ENCODE data around the gene MIA2.
"Not testable (repeated sequence)": the region's sequence is repeated elsewhere in the genome, so short reads cannot be mapped to it uniquely, and the experiment has no call there.

MIA2 gene

GRCh38 chr14:39351708-39352107 is 118.0 kb downstream of the MIA2 start:
- no peak for DNase-seq

- DNase-seq = not testable (repeated sequence)
Observed at GRCh38 chr14:39359069-39359468, 125.4 kb downstream of the MIA2 start.

- no peak for DNase-seq
Observed at GRCh38 chr14:39360316-39360715, 126.6 kb downstream of the MIA2 start.

DNA sequence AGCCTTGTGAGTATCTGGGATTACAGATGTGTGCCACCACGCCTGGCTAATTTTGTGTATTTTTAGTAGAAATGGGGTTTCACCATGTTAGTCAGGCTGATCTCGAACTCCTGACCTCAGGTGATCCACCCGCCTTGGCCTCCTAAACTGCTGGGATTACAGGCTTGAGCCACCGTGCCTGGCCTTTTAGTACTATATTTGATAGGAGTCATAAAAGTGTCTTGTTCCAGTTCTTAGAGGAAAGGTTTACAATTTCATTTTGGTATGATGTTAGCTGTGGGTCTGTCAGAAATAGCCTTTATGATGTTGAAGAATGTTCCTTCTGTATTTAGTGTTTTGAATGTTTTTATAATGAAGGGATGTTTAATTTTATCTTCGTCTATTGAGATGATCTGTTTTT is 127.8 kb downstream of the MIA2 start:
- DNase-seq = not testable (repeated sequence)

- DNase-seq = no peak
Observed at GRCh38 chr14:39364509-39364908, 130.8 kb downstream of the MIA2 start.

DNA sequence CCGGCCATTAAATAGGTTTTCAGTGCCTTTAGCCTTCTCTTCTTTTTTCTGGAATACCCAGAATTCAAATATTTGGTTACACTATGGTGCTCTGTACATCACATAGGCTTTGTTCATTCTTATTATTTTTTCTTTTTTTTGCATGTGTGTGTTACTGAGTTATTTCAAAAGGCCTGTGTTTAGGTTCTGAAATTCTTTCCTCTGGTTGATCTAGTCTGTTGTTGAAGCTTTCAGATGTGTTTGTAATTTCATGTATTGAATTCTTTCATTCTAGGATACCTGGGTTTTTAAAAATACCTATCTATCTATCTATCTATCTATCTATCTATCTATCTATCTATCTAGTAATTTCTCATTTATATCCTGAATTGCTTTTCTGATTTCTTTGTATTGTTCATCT is 131.6 kb downstream of the MIA2 start:
- DNase-seq = no peak

GRCh38 chr14:39366460-39367386 is 133.0 kb downstream of the MIA2 start:
- no peak for DNase-seq

- no peak for DNase-seq
Observed at GRCh38 chr14:39367387-39367751, 133.7 kb downstream of the MIA2 start.

- peak; percentile 76 for DNase-seq
Observed at GRCh38 chr14:39368261-39368959, 134.7 kb downstream of the MIA2 start.

GRCh38 chr14:39369029-39369428 is 135.3 kb downstream of the MIA2 start:
- DNase-seq = no peak

- DNase-seq = no peak
Observed at GRCh38 chr14:39370415-39370814, 136.7 kb downstream of the MIA2 start.

- no peak for DNase-seq
Observed at GRCh38 chr14:39372656-39373055, 138.9 kb downstream of the MIA2 start.

DNA sequence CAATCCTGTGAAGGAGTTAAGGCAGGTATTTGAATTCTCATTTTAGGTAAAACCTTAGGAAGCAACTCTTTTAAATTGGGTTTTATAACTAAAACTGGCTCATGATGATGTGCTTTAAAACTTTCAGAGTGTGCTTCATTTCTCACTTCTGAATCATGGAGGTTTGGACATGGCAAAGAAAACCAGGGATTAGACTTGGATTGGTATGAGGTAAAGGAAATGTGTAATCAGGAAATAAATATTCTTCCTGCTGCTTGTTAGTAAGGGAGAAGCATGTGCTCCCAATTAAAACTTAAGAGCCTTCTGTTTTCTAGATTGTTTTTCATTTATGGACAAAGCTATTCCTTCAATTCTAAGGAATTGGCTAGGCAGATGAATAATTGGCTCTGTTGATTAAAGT is 141.1 kb downstream of the MIA2 start:
- no peak for DNase-seq

DNA sequence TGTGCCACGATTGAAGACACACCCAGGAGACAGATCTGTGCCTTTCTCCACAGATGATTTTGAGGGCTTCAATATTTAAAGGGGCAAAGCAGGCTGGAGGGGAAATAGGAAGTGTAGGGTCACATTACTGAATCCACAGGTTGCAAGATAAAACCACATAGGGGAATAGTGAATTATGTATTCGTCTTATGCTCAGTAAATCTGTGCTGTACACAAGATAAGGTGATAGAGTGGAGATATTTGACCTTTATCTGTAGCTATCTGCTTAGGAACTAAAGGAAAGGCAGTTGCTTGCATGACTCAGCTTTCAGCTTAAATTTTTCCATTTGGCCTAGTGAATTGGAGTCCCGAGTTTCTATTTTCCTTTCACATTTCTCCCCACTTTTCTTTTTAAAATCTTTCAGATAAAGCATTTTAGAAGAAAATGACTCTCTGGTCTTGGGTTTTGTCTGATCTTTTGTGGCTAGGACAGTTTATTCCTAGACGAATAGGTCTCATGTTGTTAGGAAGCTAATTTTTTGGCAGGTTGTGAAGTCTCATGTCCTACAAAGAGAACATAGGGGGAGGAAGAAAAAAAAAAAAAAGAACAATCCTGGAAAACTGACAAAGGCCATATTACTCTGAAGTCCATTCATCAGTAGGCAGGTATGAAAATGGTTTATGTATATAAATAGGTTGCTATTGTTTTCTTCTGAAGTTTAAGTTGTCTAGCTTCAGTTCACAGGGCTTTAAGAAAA is 143.1 kb downstream of the MIA2 start:
- DNase-seq = peak; percentile 8

DNA sequence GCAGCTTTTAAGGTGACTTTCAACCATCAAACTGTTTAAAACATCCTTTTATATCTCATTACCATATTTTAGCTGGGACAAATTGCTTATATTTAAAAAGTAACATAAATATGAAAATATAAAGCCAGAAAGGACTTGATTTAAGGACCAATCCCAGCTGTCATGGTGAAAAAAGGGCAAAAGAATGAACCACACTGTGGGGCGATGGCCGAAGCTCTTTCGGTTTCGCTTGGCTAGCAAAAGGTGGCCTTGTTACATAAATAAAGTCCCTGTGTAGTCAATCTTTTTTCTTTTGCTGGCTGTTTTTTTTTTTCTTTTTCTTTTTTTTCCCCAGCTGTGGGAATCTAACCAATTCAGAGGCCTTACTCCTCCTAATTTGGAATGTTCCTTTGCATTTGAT is 147.7 kb downstream of the MIA2 start:
- no peak for DNase-seq

DNA sequence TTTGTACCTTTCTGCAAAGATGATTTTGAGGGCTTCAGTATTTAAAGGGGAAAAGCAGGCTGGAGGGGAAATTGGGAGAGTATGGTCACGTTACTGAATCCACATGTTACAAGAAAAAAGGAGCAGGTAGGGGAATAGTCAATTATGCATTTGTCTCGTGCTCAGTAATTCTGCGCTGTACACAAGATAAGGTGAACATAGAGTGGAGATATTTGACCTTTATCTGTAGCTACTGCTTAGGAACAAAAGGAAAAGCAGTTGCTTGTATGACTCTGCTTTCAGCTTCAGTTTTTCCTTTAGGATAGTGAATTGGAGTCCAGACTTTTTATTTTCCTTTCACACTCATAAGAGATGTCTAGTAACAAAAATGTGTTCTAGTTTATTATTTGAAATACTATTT is 148.7 kb downstream of the MIA2 start:
- DNase-seq = no peak

GRCh38 chr14:39383026-39383660 is 149.4 kb downstream of the MIA2 start:
- DNase-seq = no peak

DNA sequence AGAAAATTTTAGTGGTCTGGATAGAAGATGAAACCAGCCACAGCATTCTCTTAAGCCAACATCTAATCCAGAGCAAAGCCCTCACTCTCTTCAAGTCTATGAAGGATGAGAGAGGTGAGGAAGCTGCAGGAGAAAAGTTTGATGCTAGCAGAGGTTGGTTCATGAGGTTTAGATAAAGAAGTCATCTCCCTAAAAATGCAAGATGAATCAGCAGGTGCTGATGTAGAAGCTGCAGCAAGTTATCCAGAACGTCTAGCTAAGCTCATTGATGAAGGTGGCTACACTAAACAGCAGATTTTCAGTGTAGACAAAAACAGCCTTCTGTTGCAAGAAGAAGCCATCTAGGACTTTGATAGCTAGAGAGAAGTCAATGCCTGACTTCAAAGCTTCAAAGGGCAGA is 150.0 kb downstream of the MIA2 start:
- no peak for DNase-seq

GRCh38 chr14:39384177-39384576 is 150.5 kb downstream of the MIA2 start:
- DNase-seq = no peak

- DNase-seq = no peak
Observed at GRCh38 chr14:39393289-39393688, 159.6 kb downstream of the MIA2 start.

DNA sequence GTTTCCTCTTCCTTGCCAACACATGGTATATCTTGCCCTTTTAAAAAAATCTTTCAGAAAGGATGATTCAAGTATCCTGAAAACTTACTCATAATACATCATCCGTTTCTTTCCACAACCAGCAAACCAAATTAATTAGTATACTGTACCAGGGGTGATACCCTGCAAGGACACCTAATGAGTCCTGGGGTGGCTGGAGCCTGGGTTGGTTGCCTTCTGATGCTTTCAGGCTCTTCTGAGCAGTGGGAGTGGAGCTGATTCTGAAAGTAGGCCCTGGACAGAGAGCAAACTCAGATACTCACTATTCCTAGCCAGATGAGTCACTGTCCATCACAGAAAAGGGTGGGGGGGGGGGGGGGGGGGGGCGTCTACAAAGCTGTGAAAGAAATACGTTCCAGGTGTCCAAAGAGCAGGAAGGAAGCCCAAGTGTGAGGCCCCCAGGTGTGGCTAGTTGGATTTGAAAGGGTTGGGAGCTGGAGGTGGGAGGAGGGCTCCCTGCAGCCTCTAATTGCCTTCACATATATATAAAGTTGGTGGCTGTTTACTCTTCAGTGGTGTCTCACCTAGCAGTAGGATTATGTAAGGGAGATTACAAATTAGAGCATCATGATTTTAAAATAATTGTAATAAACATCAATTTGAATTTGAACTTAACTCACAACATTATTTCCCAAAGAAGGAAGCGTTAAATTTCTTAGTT is 162.0 kb downstream of the MIA2 start:
- DNase-seq = no peak

DNA sequence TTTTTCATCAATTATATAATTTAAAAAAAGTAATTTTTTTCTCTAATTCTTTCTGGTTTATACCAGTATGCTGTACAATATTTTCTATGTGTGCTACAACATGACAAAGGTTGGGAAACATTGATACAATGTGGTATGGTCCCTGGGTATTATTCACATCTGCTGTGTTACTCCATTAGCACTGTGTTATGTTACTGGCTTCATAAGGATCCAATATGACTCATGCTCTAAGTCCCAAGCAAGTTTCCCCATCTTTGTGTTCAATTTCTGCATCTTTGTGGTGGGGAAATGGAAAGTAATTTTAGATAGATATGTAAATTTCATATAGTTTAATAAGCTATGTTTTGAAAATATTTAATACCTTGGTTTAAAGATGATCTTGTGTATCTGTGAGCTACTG is 162.7 kb downstream of the MIA2 start:
- no peak for DNase-seq
